H9 (cell line): Measurements from ENCODE around the gene SOD1. TPM values are rescaled to one million over a fixed set of nuclear protein-coding genes. Genes with fewer than 3 reads are reported as not detected.

Source experiments
- DNase-seq: peaks from one replicate; pipeline ENCODE4 v3.0.0-alpha.2; 2017
- H2AFZ ChIP-seq: one replicate; pipeline ENCODE4 v1.6.1; 2013; ENCODE audit warnings: mild to moderate bottlenecking, low read length, control low read depth, moderate library complexity
- H2AK5ac ChIP-seq: 2 replicates; pipeline ENCODE4 v1.6.1; 2013; ENCODE audit warnings: low read length, control low read depth, mixed read lengths; ENCODE audit not compliant: insufficient read length
- H2BK120ac ChIP-seq: one replicate; pipeline ENCODE4 v1.6.1; 2013; ENCODE audit warnings: low read depth, mild to moderate bottlenecking, low read length, control low read depth, inconsistent platforms; ENCODE audit not compliant: poor library complexity, severe bottlenecking
- H2BK12ac ChIP-seq: 2 replicates; pipeline ENCODE4 v1.6.1; 2013; ENCODE audit warnings: low read length, control low read depth, mixed read lengths, low read depth; ENCODE audit not compliant: insufficient read length
- H2BK15ac ChIP-seq: 2 replicates; pipeline ENCODE4 v1.6.1; 2013; ENCODE audit warnings: low read depth, low read length, control low read depth
- H2BK20ac ChIP-seq: one replicate; pipeline ENCODE4 v1.6.1; 2013; ENCODE audit warnings: low read depth, mild to moderate bottlenecking, low read length, control low read depth, inconsistent platforms; ENCODE audit not compliant: poor library complexity, severe bottlenecking
- H2BK5ac ChIP-seq: 2 replicates; pipeline ENCODE4 v1.6.1; 2013; ENCODE audit warnings: low read length, control low read depth, mixed read lengths; ENCODE audit not compliant: insufficient read length
- H3K14ac ChIP-seq: 2 replicates; pipeline ENCODE4 v1.6.1; 2013; ENCODE audit warnings: low read length, control low read depth; ENCODE audit not compliant: insufficient read depth
- H3K18ac ChIP-seq: 2 replicates; pipeline ENCODE4 v1.6.1; 2013; ENCODE audit warnings: low read depth, mild to moderate bottlenecking, mixed read lengths, low read length, control low read depth; ENCODE audit not compliant: insufficient read length
- H3K23ac ChIP-seq: 2 replicates; pipeline ENCODE4 v1.6.1; 2013; ENCODE audit warnings: low read length, control low read depth, mixed read lengths, low read depth; ENCODE audit not compliant: insufficient read length
- H3K23me2 ChIP-seq: 2 replicates; pipeline ENCODE4 v1.6.1; 2013; ENCODE audit warnings: low read depth, mild to moderate bottlenecking, mixed read lengths, low read length, control low read depth; ENCODE audit not compliant: insufficient read length, poor library complexity, severe bottlenecking
- H3K27ac ChIP-seq: 2 replicates; pipeline ENCODE4 v1.5.1; 2013; ENCODE audit warnings: low read length, control low read depth, mixed read lengths, low read depth; ENCODE audit not compliant: insufficient read length
- H3K27me3 ChIP-seq: 2 replicates; pipeline ENCODE4 v1.6.1; 2013; ENCODE audit warnings: low read length, control low read depth, inconsistent platforms; ENCODE audit not compliant: insufficient read depth
- H3K4ac ChIP-seq: 2 replicates; pipeline ENCODE4 v1.6.1; 2013; ENCODE audit warnings: low read depth, mild to moderate bottlenecking, control low read depth, inconsistent platforms, low read length, moderate library complexity
- H3K4me1 ChIP-seq: 2 replicates; pipeline ENCODE4 v1.6.1; 2013; ENCODE audit warnings: low read length, control low read depth, inconsistent platforms; ENCODE audit not compliant: insufficient read depth
- H3K4me2 ChIP-seq: 2 replicates; pipeline ENCODE4 v1.6.1; 2013; ENCODE audit warnings: low read length, control low read depth, mixed read lengths; ENCODE audit not compliant: insufficient read length, insufficient read depth
- H3K56ac ChIP-seq: 2 replicates; pipeline ENCODE4 v1.6.1; 2013; ENCODE audit warnings: low read depth, mild to moderate bottlenecking, mixed read lengths, low read length, control low read depth; ENCODE audit not compliant: insufficient read length
- H3K79me1 ChIP-seq: 2 replicates; pipeline ENCODE4 v1.6.1; 2013; ENCODE audit warnings: low read depth, mild to moderate bottlenecking, moderate library complexity, low read length, control low read depth, inconsistent platforms; ENCODE audit not compliant: insufficient read depth, poor library complexity, severe bottlenecking
- H3K79me2 ChIP-seq: 2 replicates; pipeline ENCODE4 v1.6.1; 2013; ENCODE audit warnings: low read length, control low read depth, inconsistent platforms; ENCODE audit not compliant: insufficient read depth
- H3K9ac ChIP-seq: 2 replicates; pipeline ENCODE4 v1.6.1; 2013; ENCODE audit warnings: low read length, control low read depth, mixed read lengths; ENCODE audit not compliant: insufficient read length; ENCODE audit errors: extremely low read depth
- H3K9me3 ChIP-seq: one replicate; pipeline ENCODE4 v1.6.1; 2013; ENCODE audit warnings: low read depth, low read length, inconsistent platforms; ENCODE audit not compliant: control insufficient read depth
- H3T11ph ChIP-seq: one replicate; pipeline ENCODE4 v1.6.1; 2013; ENCODE audit warnings: mild to moderate bottlenecking, low read length, control low read depth, inconsistent platforms
- H4K20me1 ChIP-seq: one replicate; pipeline ENCODE4 v1.6.1; 2013; ENCODE audit not compliant: control insufficient read depth, insufficient read length, insufficient read depth
- H4K5ac ChIP-seq: 2 replicates; pipeline ENCODE4 v1.6.1; 2013; ENCODE audit warnings: low read depth, mild to moderate bottlenecking, mixed read lengths, low read length, control low read depth; ENCODE audit not compliant: insufficient read length
- H4K8ac ChIP-seq: replicated peaks from 2 replicates; pipeline ENCODE4 v1.6.1; 2013; ENCODE audit warnings: low read length, control low read depth, mixed read lengths, low read depth; ENCODE audit not compliant: insufficient read length
- H4K91ac ChIP-seq: 2 replicates; pipeline ENCODE4 v1.6.1; 2013; ENCODE audit warnings: low read depth, mild to moderate bottlenecking, moderate library complexity, mixed read lengths, low read length, control low read depth; ENCODE audit not compliant: insufficient read length
- H3K27ac Mint-ChIP-seq, 3 experiments: 2 replicates in 2 of 3; 3 replicates in 1 of 3; pipeline ENCODE4 v1.8.0; 2020 to 2021; ENCODE audit warnings: mixed read lengths in 3 of 3, mild to moderate bottlenecking in 1 of 3, moderate library complexity in 1 of 3
- H3K27me3 Mint-ChIP-seq: 2 replicates; pipeline ENCODE4 v1.8.0; 2021; ENCODE audit warnings: low read depth, mild to moderate bottlenecking, moderate library complexity, mixed read lengths
- H3K36me3 Mint-ChIP-seq, 3 experiments: 2 replicates in 2 of 3; 3 replicates in 1 of 3; pipeline ENCODE4 v1.8.0; 2020 to 2021; ENCODE audit warnings: low read depth in 3 of 3, mixed read lengths in 3 of 3; ENCODE audit not compliant: insufficient read depth in 1 of 3
- H3K4me1 Mint-ChIP-seq, 2 experiments: 2 replicates each; pipeline ENCODE4 v1.8.0; 2020; ENCODE audit warnings: mixed read lengths in 2 of 2
- H3K4me3 Mint-ChIP-seq, 2 experiments: 2 replicates in 1 of 2; 3 replicates in 1 of 2; pipeline ENCODE4 v1.8.0; 2020 to 2021; ENCODE audit warnings: mild to moderate bottlenecking in 2 of 2, mixed read lengths in 2 of 2, moderate library complexity in 1 of 2
- H3K9me3 Mint-ChIP-seq, 2 experiments: 2 replicates in 1 of 2; 3 replicates in 1 of 2; pipeline ENCODE4 v1.8.0; 2020; ENCODE audit warnings: mild to moderate bottlenecking in 2 of 2, mixed read lengths in 2 of 2, moderate library complexity in 1 of 2
- WGBS: extraction: QIAGEN DNeasy Blood & Tissue Kit; methylation state at CpG from one replicate; pipeline ENCODE4 v1.1.7; 2013; ENCODE audit warnings: missing lambda C conversion rate, low lambda C conversion rate, mixed read lengths; ENCODE audit not compliant: insufficient read length; ENCODE audit errors: extremely low coverage; 5-methylcytosine and 5-hydroxymethylcytosine counted together
- total RNA-seq: library from RNA; stranded (reverse); gene quantifications from 2 replicates; pipeline ENCODE4 v1.2.1, GENCODE V29; 2021
- TF ChIP-seq, protein P1 (sequence below): fragments of 200-600 bp; sonication (generic); conservative IDR thresholded peaks from 3 replicates; pipeline ENCODE4 v1.8.0; 2021; ENCODE audit warnings: antibody characterized with exemption, mild to moderate bottlenecking

Gene SOD1
- total RNA-seq, 1 experiment from 2014 or later, result 201 TPM

DNA sequence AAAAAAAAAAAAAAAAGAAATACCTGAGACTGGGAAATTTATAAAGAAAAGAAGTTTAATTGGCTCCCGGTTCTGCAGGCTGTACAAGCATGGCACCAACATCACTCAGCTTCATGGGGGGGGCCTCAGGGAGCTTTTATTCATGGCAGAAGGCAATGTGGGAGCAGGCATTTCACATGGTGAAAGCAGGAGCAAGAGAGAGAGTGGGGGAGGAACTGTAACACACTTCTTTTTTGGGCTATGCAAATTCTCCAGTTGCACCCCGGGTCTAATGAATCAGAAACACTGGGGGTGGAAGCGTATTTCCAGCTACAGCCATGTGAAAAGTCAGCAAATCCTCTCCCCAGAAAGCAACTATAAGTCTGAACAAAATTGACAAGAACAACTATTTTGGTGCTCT, 11.8 kb upstream of the SOD1 start:
- no peak for DNase-seq
- H3K4me2 ChIP-seq, result no peak overlapping the region
- no peak overlapping the region for H2BK5ac ChIP-seq
- TF ChIP-seq, protein P1, sequence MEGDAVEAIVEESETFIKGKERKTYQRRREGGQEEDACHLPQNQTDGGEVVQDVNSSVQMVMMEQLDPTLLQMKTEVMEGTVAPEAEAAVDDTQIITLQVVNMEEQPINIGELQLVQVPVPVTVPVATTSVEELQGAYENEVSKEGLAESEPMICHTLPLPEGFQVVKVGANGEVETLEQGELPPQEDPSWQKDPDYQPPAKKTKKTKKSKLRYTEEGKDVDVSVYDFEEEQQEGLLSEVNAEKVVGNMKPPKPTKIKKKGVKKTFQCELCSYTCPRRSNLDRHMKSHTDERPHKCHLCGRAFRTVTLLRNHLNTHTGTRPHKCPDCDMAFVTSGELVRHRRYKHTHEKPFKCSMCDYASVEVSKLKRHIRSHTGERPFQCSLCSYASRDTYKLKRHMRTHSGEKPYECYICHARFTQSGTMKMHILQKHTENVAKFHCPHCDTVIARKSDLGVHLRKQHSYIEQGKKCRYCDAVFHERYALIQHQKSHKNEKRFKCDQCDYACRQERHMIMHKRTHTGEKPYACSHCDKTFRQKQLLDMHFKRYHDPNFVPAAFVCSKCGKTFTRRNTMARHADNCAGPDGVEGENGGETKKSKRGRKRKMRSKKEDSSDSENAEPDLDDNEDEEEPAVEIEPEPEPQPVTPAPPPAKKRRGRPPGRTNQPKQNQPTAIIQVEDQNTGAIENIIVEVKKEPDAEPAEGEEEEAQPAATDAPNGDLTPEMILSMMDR, result no peak
- H3K9ac ChIP-seq, result no peak overlapping the region
- Mint-ChIP-seq H3K4me3 (no peak overlapping the region), H3K27ac (no peak overlapping the region), H3K27me3 (no peaks in the 10 kb centered on the region), H3K36me3 (no peaks in the 10 kb centered on the region), H3K9me3 (no peaks in the 10 kb centered on the region; a peak in 1 of 5 replicates), H3K4me1 (no peaks in the 10 kb centered on the region)
- no peak overlapping the region for H2AK5ac ChIP-seq
- H3T11ph ChIP-seq, result no peak overlapping the region
- no peaks in the 10 kb centered on the region for H3K23me2 ChIP-seq
- no peak overlapping the region for H3K23ac ChIP-seq
- no peaks in the 10 kb centered on the region for H3K4me1 ChIP-seq
- no peak overlapping the region for H3K18ac ChIP-seq
- no peak overlapping the region for H3K4ac ChIP-seq
- no peaks in the 10 kb centered on the region for H3K27me3 ChIP-seq
- no peak overlapping the region for H2AFZ ChIP-seq
- no peak overlapping the region for H4K5ac ChIP-seq
- no peak overlapping the region for H2BK120ac ChIP-seq
- no peaks in the 10 kb centered on the region for H3K79me2 ChIP-seq
- H3K56ac ChIP-seq, result no peak overlapping the region
- H3K9me3 ChIP-seq, result no peaks in the 10 kb centered on the region
- H4K8ac ChIP-seq, result no peak overlapping the region
- no peak overlapping the region for H3K27ac ChIP-seq
- no peak overlapping the region for H2BK15ac ChIP-seq
- H4K20me1 ChIP-seq, result no peaks in the 10 kb centered on the region
- no peak overlapping the region for H4K91ac ChIP-seq
- H3K14ac ChIP-seq, result no peak overlapping the region
- no peaks in the 10 kb centered on the region for H3K79me1 ChIP-seq
- WGBS, result no CpG with 5 or more reads among the region's 3 CpGs
- H2BK12ac ChIP-seq, result no peak overlapping the region
- no peak overlapping the region for H2BK20ac ChIP-seq
